ENCODE results near the gene SLC6A18. TPM values are rescaled to one million over a fixed set of nuclear protein-coding genes. Genes with fewer than 3 reads are reported as not detected.

SLC6A18 gene
- total RNA-seq, 1 experiment from 2014 or later: not detected

GRCh38 chr5:1230551-1230950, 5.4 kb downstream of the SLC6A18 start:
- CTCF ChIA-PET: no interaction called here
- in situ Hi-C loops (cut with HindIII; ENCODE audit: low pct_unique_long_range_greater_than_20kb, low sequenced_read_pairs): no loop called here
- POLR2A ChIA-PET: no interaction called here
- DNase-seq (ENCODE audit: low read depth, low spot score): no peak
- TF ChIP-seq TCF7L2 (IDR thresholded peaks at IDR 0.05; ENCODE audit: low read depth, low read length) (no peak), POLR2AphosphoS5 (IDR thresholded peaks at IDR 0.05; ENCODE audit: low read depth, low read length) (no peak), CTCF (IDR thresholded peaks at IDR 0.05) (no peak)
- TF ChIP-seq, protein P1, sequence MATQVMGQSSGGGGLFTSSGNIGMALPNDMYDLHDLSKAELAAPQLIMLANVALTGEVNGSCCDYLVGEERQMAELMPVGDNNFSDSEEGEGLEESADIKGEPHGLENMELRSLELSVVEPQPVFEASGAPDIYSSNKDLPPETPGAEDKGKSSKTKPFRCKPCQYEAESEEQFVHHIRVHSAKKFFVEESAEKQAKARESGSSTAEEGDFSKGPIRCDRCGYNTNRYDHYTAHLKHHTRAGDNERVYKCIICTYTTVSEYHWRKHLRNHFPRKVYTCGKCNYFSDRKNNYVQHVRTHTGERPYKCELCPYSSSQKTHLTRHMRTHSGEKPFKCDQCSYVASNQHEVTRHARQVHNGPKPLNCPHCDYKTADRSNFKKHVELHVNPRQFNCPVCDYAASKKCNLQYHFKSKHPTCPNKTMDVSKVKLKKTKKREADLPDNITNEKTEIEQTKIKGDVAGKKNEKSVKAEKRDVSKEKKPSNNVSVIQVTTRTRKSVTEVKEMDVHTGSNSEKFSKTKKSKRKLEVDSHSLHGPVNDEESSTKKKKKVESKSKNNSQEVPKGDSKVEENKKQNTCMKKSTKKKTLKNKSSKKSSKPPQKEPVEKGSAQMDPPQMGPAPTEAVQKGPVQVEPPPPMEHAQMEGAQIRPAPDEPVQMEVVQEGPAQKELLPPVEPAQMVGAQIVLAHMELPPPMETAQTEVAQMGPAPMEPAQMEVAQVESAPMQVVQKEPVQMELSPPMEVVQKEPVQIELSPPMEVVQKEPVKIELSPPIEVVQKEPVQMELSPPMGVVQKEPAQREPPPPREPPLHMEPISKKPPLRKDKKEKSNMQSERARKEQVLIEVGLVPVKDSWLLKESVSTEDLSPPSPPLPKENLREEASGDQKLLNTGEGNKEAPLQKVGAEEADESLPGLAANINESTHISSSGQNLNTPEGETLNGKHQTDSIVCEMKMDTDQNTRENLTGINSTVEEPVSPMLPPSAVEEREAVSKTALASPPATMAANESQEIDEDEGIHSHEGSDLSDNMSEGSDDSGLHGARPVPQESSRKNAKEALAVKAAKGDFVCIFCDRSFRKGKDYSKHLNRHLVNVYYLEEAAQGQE (IDR thresholded peaks at IDR 0.05; ENCODE audit: insufficient read depth in 1 of 2, low read depth in 2 of 2, low read length in 1 of 2): no peak
- H3K27ac ChIP-seq (ENCODE audit: low read length): no peak overlapping the region
- no peaks in the 10 kb centered on the region for H3K36me3 ChIP-seq (ENCODE audit: control insufficient read depth, insufficient read depth, low read length)
- no TSS peak for BruUV-seq (replicated peaks)
- H3K9me3 ChIP-seq (ENCODE audit: control insufficient read depth, insufficient read depth, low read depth, low read length): peaks cover 2% of the 10 kb centered on the region; the same call in 1 of the 2 replicates
- H3K4me3 ChIP-seq (ENCODE audit: low read depth in 2 of 2, low read length in 2 of 2): no peak overlapping the region
- H3K27me3 ChIP-seq (ENCODE audit: control insufficient read depth, insufficient read depth, low read length): no peaks in the 10 kb centered on the region
- ATAC-seq: 0 out of 2 replicates have a peak, but pooled peaks have one; percentile 17
- intact Hi-C loops (cut with micrococcal nuclease; ENCODE audit: unreplicated experiment): no loop called here
- H3K4me1 ChIP-seq (ENCODE audit: control insufficient read depth, insufficient read depth, low read length): peaks cover 4% of the 10 kb centered on the region

DNA sequence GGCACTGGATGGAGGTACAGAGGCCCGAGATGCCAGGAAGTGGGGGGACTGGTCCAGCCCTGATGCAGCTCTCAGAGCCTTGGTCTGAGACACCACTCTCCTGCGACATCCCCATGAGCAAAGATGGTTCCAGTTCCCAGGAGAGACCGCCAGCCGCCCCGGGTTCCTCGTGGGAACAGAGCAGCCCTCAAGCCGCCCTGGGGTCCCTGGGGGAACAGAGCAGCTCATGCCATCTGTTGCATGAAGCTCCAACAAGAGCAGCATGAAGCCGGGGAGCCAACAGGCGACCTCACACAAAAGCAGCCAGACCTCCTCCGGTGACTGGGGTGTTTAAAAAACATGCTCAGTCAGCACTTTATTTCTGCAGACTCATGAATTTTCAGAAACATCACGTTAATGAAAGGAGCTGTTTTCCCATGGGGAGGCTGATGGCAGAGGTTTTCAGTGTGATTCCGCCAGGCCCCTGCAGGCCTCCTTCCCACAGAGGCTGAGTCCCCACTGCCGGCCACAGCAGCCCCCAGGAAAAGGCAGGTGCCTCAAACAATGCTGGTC, 6.2 kb downstream of the SLC6A18 start:
- no peak for TF ChIP-seq TCF7L2 (IDR thresholded peaks at IDR 0.05; ENCODE audit: low read depth, low read length)
- TF ChIP-seq SIN3A (IDR thresholded peaks at IDR 0.05; ENCODE audit: borderline replicate concordance, insufficient read depth, low read depth, low read length): no peak
- TF ChIP-seq, protein P1 (IDR thresholded peaks at IDR 0.05; ENCODE audit: insufficient read depth in 1 of 2, low read depth in 2 of 2, low read length in 1 of 2): no peak
- no peak for TF ChIP-seq POLR2AphosphoS5 (IDR thresholded peaks at IDR 0.05; ENCODE audit: low read depth, low read length)
- TF ChIP-seq CTCF (IDR thresholded peaks at IDR 0.05): no peak
- Histone ChIP-seq H3K36me3 (ENCODE audit: control insufficient read depth, insufficient read depth, low read length) (no peaks in the 10 kb centered on the region), H3K4me3 (ENCODE audit: low read depth in 2 of 2, low read length in 2 of 2) (no peak overlapping the region), H3K27me3 (ENCODE audit: control insufficient read depth, insufficient read depth, low read length) (no peaks in the 10 kb centered on the region), H3K27ac (ENCODE audit: low read length) (no peak overlapping the region), H3K9me3 (ENCODE audit: control insufficient read depth, insufficient read depth, low read depth, low read length) (peaks cover 3% of the 10 kb centered on the region; the same call in 1 of the 2 replicates), H3K4me1 (ENCODE audit: control insufficient read depth, insufficient read depth, low read length) (peaks cover 4% of the 10 kb centered on the region)
- in situ Hi-C loops (cut with HindIII; ENCODE audit: low pct_unique_long_range_greater_than_20kb, low sequenced_read_pairs): no loop called here
- CTCF ChIA-PET: no interaction called here
- ATAC-seq (no peak), DNase-seq (ENCODE audit: low read depth, low spot score) (no peak)
- no TSS peak for BruUV-seq (replicated peaks)
- POLR2A ChIA-PET: no interaction called here
- intact Hi-C loops (cut with micrococcal nuclease; ENCODE audit: unreplicated experiment): no loop called here

All from Panc1 (cell line).